HepG2 (cell line): Measurements from ENCODE around the gene ZFP14. TPM values are rescaled to one million over a fixed set of nuclear protein-coding genes. Genes with fewer than 3 reads are reported as not detected.

Experiments
- AGO1 ChIP-seq: fragments of 200-400 bp; formaldehyde crosslinking; IDR thresholded peaks from 2 replicates; pipeline ENCODE4 v1.6.1; 2017; ENCODE audit warnings: mild to moderate bottlenecking, low read depth, low read length, moderate library complexity; ENCODE audit not compliant: poor library complexity, severe bottlenecking
- CEBPG ChIP-seq: IDR thresholded peaks from 2 replicates; pipeline ENCODE4 v1.6.1; 2016
- CHD2 ChIP-seq: IDR thresholded peaks from 2 replicates; pipeline ENCODE4 v1.6.1; 2011; ENCODE audit warnings: low read depth, low read length, improper control_type of control experiment
- DPF2 ChIP-seq: sonication (generic); formaldehyde crosslinking; IDR thresholded peaks from 2 replicates; pipeline ENCODE4 v1.4.0; 2020; ENCODE audit warnings: mild to moderate bottlenecking, low read depth, missing genetic modification reagents, borderline replicate concordance
- HDAC6 ChIP-seq: fragments of 200-600 bp; sonication (generic); IDR thresholded peaks from 2 replicates; pipeline ENCODE4 v1.7.0; 2017; ENCODE audit warnings: mild to moderate bottlenecking, antibody characterized with exemption, low read length, low read depth
- HES4 ChIP-seq: sonication (generic); formaldehyde crosslinking; IDR thresholded peaks from 2 replicates; pipeline ENCODE4 v1.9.0; 2021; ENCODE audit warnings: mild to moderate bottlenecking, missing genetic modification reagents, borderline replicate concordance
- IKZF1 ChIP-seq: fragments of 450-650 bp; IDR thresholded peaks from 2 replicates; pipeline ENCODE4 v1.7.1; 2016
- NFYC ChIP-seq: IDR thresholded peaks from 2 replicates; pipeline ENCODE4 v1.6.1; 2016; ENCODE audit warnings: missing genetic modification reagents, missing compliant biosample characterization
- RARA ChIP-seq: IDR thresholded peaks from 2 replicates; pipeline ENCODE4 v1.6.1; 2016; ENCODE audit warnings: missing genetic modification reagents, missing compliant biosample characterization
- SIN3A ChIP-seq: IDR thresholded peaks from 2 replicates; pipeline ENCODE4 v1.6.1; 2011; ENCODE audit warnings: low read depth, mild to moderate bottlenecking, control low read depth, low read length, borderline replicate concordance
- SRSF4 ChIP-seq: fragments of 200-400 bp; formaldehyde crosslinking; IDR thresholded peaks from one replicate; pipeline ENCODE4 v1.6.1; 2018; ENCODE audit warnings: mild to moderate bottlenecking, low read depth, low read length, moderate library complexity; ENCODE audit not compliant: poor library complexity, severe bottlenecking
- TGIF2 ChIP-seq: IDR thresholded peaks from 2 replicates; pipeline ENCODE4 v1.6.1; 2016; ENCODE audit warnings: control low read depth, missing compliant biosample characterization
- THAP11 ChIP-seq: IDR thresholded peaks from 2 replicates; pipeline ENCODE4 v1.6.1; 2016; ENCODE audit warnings: missing biosample characterization, missing genetic modification reagents
- TP53 ChIP-seq: sonication (generic); formaldehyde crosslinking; conservative IDR thresholded peaks from 2 replicates; pipeline ENCODE4 v1.4.0; 2020; ENCODE audit warnings: missing genetic modification reagents
- ZMAT3 ChIP-seq: sonication (generic); formaldehyde crosslinking; conservative IDR thresholded peaks from 2 replicates; pipeline ENCODE4 v1.7.0; 2021; ENCODE audit warnings: missing genetic modification reagents
- ZNF296 ChIP-seq: sonication (generic); formaldehyde crosslinking; conservative IDR thresholded peaks from 2 replicates; pipeline ENCODE4 v1.5.0; 2020; ENCODE audit warnings: mild to moderate bottlenecking, missing genetic modification reagents
- ZNF546 ChIP-seq: sonication (generic); formaldehyde crosslinking; conservative IDR thresholded peaks from 2 replicates; pipeline ENCODE4 v1.8.1; 2023; ENCODE audit warnings: mild to moderate bottlenecking, missing genetic modification reagents
- ZNF564 ChIP-seq: sonication (generic); formaldehyde crosslinking; IDR thresholded peaks from 2 replicates; pipeline ENCODE4 v1.8.1; 2023; ENCODE audit warnings: mild to moderate bottlenecking, missing genetic modification reagents
- polyA plus RNA-seq, 8 experiments: library from polyadenylated mRNA; depleted of rRNA in 3 of 8; stranded (reverse) in 7 of 8; unstranded in 1 of 8; fragments of >200 nt; fragmentation: Illumina TruSeq in 4 of 8; extraction: Trizol in 4 of 8; gene quantifications; 2 replicates each; pipeline versions ENCODE4 v1.2.1 to v1.2.3, GENCODE V29; 2011 to 2016; ENCODE audit warnings: low read depth in 4 of 8, missing spikeins in 1 of 8, mixed read lengths in 1 of 8; ENCODE audit not compliant: insufficient read depth in 1 of 8
- total RNA-seq, 5 experiments: library from RNA; depleted of rRNA; stranded (reverse); fragments of >200 nt; fragmentation: Illumina TruSeq; extraction: Trizol; gene quantifications; 2 replicates each; pipeline ENCODE4 v1.2.3, GENCODE V29; 2016; ENCODE audit warnings: low read depth in 1 of 5
- TF ChIP-seq, protein P1 (sequence below): sonication (generic); formaldehyde crosslinking; IDR thresholded peaks from 2 replicates; pipeline ENCODE4 v1.4.0; 2020; ENCODE audit warnings: mild to moderate bottlenecking, missing genetic modification reagents
- TF ChIP-seq, protein P2 (sequence below): IDR thresholded peaks from 2 replicates; pipeline ENCODE4 v1.6.1; 2016; ENCODE audit warnings: missing biosample characterization, missing genetic modification reagents, low read depth
- TF ChIP-seq, protein P3 (sequence below): sonication (generic); formaldehyde crosslinking; IDR thresholded peaks from 2 replicates; pipeline ENCODE4 v1.4.0; 2020; ENCODE audit warnings: missing genetic modification reagents
- TF ChIP-seq, protein P4 (sequence below): IDR thresholded peaks from 2 replicates; pipeline ENCODE4 v1.6.1; 2012; ENCODE audit warnings: low read length, improper control_type of control experiment
- TF ChIP-seq, protein P5 (sequence below): sonication (generic); formaldehyde crosslinking; IDR thresholded peaks from 2 replicates; pipeline ENCODE4 v1.8.0; 2022; ENCODE audit warnings: missing genetic modification reagents, mild to moderate bottlenecking, borderline replicate concordance

The ZFP14 gene
- total and polyA plus RNA-seq, 2 of the 13 experiments (the other 11 are each of a cell fraction or from before 2014, with no cell fraction given), result 2.0 to 5.0 TPM

DNA sequence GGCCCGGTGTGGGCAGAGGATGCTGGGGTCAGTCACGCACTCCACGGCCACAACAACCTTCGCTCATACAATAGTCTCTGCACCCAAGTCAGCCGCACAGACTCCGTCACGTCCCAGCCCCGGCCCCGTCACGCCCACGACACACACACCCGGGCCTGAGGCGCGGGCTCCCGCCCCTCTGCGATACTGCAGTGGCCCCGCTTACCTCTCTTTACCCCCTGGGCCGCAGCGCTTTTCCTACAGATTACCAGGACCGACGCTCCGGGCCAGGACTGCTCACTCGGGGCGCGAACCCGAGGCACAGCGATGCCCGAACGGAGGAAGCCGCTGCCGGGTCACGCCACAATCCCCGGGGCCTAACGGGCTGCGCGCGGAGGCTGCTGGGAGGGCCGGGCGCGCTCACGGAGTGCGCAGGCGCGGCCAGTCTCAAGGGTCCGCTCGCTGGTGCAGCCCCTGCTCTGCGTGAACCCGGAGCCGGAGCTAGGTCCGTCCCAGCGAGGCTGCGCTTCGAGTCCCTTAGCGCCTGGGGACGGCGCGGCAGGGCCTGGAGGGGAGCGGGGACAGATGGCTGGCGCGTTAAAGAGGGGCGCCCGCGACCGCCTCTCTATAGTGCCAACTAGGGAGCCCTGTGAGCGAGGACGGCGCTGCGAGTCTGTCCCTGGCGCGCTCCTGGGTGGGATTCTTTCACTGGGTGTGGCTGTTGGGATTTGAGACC lies 39.4 kb upstream of the ZFP14 start, which contains the start of gene ZFP82 (continued):
- TF ChIP-seq ZNF296 (CRISPR knock-in tag), result no peak
- TF ChIP-seq NFYC (CRISPR knock-in tag), result no peak
- TF ChIP-seq, protein P1, sequence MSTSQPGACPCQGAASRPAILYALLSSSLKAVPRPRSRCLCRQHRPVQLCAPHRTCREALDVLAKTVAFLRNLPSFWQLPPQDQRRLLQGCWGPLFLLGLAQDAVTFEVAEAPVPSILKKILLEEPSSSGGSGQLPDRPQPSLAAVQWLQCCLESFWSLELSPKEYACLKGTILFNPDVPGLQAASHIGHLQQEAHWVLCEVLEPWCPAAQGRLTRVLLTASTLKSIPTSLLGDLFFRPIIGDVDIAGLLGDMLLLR (CRISPR knock-in tag), result no peak
- no peak for TF ChIP-seq IKZF1
- no peak for TF ChIP-seq RARA (CRISPR knock-in tag)
- TF ChIP-seq, protein P2, sequence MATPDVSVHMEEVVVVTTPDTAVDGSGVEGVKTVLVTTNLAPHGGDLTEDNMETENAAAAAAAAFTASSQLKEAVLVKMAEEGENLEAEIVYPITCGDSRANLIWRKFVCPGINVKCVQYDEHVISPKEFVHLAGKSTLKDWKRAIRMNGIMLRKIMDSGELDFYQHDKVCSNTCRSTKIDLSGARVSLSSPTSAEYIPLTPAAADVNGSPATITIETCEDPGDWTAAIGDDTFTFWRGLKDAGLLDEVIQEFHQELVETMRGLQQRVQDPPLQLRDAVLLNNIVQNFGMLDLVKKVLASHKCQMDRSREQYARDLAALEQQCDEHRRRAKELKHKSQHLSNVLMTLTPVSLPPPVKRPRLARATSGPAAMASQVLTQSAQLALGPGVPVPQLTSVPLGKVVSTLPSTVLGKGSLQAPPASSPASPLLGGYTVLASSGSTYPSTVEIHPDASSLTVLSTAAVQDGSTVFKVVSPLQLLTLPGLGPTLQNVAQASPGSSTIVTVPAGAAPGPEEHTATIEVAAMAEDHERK (CRISPR knock-in tag), result no peak
- TF ChIP-seq, protein P3, sequence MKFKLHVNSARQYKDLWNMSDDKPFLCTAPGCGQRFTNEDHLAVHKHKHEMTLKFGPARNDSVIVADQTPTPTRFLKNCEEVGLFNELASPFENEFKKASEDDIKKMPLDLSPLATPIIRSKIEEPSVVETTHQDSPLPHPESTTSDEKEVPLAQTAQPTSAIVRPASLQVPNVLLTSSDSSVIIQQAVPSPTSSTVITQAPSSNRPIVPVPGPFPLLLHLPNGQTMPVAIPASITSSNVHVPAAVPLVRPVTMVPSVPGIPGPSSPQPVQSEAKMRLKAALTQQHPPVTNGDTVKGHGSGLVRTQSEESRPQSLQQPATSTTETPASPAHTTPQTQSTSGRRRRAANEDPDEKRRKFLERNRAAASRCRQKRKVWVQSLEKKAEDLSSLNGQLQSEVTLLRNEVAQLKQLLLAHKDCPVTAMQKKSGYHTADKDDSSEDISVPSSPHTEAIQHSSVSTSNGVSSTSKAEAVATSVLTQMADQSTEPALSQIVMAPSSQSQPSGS (CRISPR knock-in tag), result peak; percentile 19; the same call in 1 of the 2 replicates
- 0 out of 2 replicates have a peak, but pooled peaks have one; percentile 51 for TF ChIP-seq ZMAT3 (CRISPR knock-in tag)
- TF ChIP-seq, protein P4, sequence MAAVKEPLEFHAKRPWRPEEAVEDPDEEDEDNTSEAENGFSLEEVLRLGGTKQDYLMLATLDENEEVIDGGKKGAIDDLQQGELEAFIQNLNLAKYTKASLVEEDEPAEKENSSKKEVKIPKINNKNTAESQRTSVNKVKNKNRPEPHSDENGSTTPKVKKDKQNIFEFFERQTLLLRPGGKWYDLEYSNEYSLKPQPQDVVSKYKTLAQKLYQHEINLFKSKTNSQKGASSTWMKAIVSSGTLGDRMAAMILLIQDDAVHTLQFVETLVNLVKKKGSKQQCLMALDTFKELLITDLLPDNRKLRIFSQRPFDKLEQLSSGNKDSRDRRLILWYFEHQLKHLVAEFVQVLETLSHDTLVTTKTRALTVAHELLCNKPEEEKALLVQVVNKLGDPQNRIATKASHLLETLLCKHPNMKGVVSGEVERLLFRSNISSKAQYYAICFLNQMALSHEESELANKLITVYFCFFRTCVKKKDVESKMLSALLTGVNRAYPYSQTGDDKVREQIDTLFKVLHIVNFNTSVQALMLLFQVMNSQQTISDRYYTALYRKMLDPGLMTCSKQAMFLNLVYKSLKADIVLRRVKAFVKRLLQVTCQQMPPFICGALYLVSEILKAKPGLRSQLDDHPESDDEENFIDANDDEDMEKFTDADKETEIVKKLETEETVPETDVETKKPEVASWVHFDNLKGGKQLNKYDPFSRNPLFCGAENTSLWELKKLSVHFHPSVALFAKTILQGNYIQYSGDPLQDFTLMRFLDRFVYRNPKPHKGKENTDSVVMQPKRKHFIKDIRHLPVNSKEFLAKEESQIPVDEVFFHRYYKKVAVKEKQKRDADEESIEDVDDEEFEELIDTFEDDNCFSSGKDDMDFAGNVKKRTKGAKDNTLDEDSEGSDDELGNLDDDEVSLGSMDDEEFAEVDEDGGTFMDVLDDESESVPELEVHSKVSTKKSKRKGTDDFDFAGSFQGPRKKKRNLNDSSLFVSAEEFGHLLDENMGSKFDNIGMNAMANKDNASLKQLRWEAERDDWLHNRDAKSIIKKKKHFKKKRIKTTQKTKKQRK, result no peak
- no peak for TF ChIP-seq CHD2
- TF ChIP-seq, protein P5, sequence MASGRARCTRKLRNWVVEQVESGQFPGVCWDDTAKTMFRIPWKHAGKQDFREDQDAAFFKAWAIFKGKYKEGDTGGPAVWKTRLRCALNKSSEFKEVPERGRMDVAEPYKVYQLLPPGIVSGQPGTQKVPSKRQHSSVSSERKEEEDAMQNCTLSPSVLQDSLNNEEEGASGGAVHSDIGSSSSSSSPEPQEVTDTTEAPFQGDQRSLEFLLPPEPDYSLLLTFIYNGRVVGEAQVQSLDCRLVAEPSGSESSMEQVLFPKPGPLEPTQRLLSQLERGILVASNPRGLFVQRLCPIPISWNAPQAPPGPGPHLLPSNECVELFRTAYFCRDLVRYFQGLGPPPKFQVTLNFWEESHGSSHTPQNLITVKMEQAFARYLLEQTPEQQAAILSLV (CRISPR knock-in tag), result no peak
- no peak for TF ChIP-seq DPF2 (CRISPR knock-in tag)
- TF ChIP-seq HDAC6, result no peak
- TF ChIP-seq TGIF2 (CRISPR knock-in tag), result no peak
- TF ChIP-seq CEBPG (CRISPR knock-in tag), result no peak
- no peak for TF ChIP-seq AGO1
- TF ChIP-seq THAP11 (CRISPR knock-in tag), result peak; percentile 71
- no peak for TF ChIP-seq TP53 (CRISPR knock-in tag)
- no peak for TF ChIP-seq ZNF546
- TF ChIP-seq SRSF4, result no peak
- TF ChIP-seq ZNF564 (CRISPR knock-in tag), result peak; percentile 47
- TF ChIP-seq SIN3A, result peak; percentile 37; the same call in 1 of the 2 replicates
- no peak for TF ChIP-seq HES4 (CRISPR knock-in tag)
